Kidney capillary endothelial cell (primary cell): ENCODE measurements around the gene IDH3G.

Source experiments
- DNase-seq: peaks from one replicate; pipeline ENCODE4 v3.0.0-alpha.2; 2018; ENCODE audit warnings: low spot score

IDH3G gene

DNA sequence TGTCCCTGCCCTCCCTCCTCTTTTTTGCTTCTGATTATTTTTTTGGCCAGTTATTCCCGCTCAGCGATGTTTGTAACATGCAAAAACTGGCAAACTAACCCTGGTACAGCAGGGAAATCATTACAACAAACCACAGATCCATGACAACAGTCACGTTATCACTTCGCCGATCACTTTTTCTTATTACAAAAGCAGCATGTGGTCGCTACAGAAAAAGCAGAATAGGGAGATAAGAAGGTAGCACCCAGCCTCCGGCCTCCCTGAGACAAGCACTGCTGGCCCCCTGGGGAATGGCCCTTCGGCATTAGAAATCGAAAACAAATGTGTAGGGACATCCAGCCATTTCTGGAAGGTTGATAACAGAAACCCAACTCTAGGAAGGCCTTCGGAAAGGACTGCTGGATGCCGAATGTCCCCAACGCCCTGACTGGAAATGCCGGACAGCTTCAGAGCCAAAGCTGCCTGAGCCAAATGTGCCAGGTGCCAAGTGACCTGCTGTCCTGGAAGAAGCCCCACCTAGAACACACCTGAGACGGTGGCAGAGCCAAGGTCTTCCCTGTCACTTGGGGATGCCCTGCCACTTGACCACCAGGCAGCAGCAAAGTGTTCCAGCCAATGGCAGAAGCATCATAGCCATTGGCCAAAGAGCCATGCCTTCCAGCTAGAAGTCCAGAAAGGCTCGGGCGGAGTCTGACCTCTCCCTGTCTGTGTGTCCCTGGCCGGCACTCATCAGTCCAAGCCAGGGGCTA is 2.9 kb downstream of the IDH3G start:
- DNase-seq, result no peak

DNA sequence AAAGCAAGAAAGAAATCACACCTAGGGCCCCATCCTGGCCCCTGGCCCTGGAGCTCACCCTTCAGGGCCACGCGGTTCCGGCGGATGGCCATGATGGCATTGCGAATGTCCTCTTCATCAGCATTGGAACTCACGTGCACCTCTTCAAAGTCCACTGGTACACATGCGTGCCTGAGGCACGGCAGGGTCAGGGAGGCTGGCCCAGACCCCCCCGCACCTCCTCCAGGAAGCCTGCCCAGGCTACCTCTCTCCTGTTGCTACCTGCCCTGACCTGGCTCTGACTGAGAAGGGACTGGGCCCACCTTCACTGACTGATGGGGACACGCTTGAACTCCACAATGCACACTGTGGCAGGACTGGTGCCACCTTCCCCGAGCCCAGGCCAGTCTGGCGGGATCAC is 4.5 kb downstream of the IDH3G start:
- DNase-seq, result no peak

GRCh38 chrX:153786669-153787068 is 7.5 kb downstream of the IDH3G start:
- DNase-seq, result no peak

GRCh38 chrX:153784325-153784967 is 9.7 kb downstream of the IDH3G start:
- DNase-seq, result no peak

DNA sequence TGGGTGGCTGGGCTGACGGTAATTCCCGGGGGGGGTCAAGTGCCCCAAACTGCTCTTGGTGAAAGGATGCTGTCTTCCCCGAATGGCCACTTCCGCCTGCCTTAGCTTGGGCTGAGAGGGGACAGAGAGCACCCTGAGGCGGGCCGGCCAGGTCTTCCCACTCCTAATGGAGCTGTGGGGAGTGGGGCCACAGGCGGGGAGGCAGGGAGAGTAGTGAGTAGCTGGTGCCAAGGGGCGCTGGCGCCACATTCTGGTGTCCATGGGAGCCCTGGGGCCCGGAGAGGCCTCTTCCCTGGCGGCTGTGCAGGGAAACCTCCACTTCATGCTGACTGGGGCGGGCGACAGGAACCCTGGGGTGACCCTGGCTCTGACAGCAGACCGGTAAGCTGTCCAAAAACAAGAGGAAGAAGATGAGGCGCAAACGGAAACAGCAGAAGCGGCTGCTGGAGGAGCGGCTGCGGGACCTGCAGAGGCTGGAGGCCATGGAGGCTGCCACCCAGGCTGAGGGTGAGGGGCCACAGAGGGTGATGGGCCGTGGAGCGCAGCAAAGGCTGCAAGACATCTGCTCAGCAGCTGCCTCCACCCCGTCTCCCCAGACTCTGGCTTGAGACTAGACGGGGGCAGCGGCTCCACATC is 10.7 kb downstream of the IDH3G start:
- no peak for DNase-seq

DNA sequence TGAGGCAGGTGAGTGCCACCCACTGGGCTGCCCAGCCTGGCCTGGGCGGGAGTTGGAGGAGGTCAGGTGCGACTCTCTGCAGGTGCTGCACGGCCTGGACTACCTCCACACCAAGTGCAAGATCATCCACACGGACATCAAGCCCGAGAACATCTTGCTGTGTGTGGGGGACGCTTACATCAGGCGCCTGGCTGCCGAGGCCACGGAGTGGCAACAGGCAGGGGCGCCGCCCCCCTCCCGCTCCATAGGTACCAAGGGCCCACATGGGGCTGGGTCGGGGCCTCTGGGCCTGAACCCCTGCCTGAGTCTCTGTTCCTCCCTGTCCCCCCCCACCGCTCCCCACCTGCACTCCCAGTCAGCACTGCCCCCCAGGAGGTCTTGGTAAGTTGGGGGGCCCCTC is 11.3 kb downstream of the IDH3G start:
- DNase-seq, result no peak

DNA sequence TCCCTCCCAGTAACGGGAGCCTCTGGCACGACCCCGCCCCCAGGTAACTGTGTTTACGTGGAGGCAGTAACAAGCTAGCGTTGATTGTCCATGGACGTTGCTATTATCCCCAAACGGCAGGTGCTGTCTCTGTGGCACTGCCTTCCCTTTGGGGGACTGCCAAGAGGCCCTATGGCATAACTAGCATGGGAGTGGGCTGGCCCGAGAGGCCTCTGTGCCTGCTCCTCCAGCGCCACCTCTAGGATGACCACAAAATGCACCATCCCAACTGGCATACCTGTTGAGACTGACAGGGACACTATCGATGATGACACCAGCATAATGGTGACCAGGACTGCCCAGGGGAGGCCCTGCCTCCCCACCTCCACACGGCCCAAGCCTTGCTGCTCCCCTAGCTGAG is 11.9 kb downstream of the IDH3G start:
- DNase-seq, result no peak

- no peak for DNase-seq
Measured at GRCh38 chrX:153781428-153782047, 12.6 kb downstream of the IDH3G start.

DNA sequence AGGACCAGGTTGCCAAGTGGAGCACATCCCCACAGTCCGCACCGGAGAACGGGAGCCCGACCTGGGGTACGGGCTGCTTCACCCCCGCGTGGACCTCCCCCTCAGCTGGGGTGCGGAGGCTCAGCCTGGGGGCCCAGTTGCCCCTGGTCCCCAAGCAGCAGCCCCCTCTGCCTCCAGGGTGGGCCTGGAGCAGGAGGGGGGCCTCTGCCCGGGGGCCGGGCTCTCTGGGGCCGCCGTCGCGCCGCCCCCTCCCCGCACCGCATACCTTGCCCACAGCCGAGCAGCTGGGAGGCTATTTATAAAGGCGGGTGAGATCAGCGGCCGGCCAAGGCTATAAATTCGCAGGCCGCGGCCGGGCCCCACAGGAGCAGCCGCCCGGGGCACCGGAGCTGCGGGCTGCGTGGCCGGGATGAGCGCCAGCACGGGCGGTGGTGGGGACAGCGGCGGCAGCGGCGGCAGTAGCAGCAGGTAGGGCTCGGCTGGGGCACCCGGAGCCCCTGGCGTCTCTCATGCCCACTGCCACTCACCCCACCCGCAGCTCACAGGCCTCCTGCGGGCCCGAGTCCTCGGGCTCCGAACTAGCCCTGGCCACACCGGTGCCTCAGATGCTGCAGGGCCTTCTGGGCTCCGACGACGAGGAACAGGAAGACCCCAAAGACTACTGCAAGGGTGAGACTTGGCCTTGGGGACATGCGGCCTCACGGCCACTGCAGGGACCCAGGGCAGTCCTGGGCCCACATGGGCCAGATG is 13.3 kb downstream of the IDH3G start, which contains the start of gene SRPK3:
TSS of gene SRPK3 (plus strand) at position 364 of the 750 bp plus-strand sequence. CDS start at position 410, 46 bp downstream.
- DNase-seq, result no peak

DNA sequence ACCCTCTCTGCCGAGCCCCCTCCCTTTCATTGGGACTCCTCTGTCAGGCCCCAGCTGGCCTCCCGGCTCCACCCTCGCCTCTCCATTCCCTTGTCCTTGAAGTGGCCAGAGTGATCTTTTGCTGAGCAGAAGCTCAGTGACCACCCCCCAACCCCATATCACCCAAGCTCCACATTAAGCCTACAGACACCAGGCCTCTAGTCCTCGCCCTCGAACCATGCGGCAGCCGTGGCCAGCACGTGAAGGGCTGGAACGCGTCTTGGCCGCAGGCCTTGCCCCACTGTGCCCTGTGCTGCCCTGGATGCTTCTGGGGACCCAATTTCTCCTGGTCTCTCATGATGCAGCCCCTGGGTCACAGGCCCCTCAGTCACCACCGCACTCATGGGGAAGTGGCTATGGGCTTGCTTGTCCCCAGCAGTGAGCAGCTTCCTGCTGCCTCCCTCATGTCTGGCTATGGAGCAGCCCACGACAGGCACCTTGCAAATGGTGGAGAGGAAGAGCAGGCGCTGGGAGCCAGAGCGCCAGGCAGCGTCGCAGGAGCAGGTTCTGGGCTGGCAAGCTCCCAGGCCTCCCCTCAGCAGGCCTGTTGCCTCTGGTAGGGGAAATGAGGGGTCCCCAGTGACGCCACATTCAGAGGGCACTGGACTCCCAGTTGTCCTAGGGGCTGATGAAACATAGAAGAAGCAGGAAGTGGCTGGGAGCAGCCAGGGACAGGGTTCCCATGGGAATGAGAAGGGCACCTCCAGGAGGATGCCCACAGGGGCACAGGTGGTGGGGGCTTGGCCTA is 14.1 kb downstream of the IDH3G start:
- no peak for DNase-seq

- no peak for DNase-seq
Measured at GRCh38 chrX:153778684-153779101, 15.5 kb downstream of the IDH3G start.

- DNase-seq, result no peak
Measured at GRCh38 chrX:153778181-153778580, 16.0 kb downstream of the IDH3G start.

DNA sequence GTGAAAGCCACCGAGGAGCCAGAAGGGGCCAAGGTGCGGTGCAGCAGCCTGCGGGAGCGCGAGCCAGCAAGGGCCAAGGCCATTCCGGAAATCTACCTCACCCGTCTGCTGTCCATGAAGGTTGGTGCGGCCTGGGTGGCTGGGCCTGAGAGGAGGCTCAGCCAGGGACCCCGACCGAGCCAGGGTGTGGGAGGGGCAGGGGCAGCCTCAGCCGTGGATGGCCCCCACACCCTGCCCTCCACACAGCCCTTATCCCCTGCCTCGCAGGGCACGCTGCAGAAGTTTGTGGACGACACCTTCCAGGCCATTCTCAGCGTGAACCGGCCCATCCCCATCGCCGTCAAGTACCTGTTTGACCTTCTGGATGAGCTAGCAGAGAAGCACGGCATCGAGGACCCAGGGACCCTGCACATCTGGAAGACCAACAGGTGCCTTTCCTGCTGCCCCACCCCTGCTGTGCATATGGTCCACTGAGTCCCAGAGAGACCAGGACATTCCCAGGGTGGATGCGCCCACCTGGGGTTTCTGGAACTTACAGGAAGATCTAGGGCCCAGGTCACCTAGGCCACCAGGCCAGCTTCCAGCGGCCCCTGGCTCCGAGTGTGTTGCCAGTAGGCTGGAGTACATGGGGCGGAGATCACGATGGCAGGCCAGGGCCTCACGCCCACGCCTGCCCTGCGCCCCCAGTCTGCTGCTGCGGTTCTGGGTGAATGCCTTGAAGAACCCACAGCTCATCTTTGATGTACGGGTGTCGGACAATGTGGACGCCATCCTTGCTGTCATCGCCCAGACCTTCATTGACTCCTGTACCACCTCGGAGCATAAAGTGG is 16.7 kb downstream of the IDH3G start:
- DNase-seq, result no peak

GRCh38 chrX:153776611-153777045 is 17.5 kb downstream of the IDH3G start:
- DNase-seq, result no peak

- DNase-seq, result no peak
Measured at GRCh38 chrX:153776120-153776599, 18.0 kb downstream of the IDH3G start.

DNA sequence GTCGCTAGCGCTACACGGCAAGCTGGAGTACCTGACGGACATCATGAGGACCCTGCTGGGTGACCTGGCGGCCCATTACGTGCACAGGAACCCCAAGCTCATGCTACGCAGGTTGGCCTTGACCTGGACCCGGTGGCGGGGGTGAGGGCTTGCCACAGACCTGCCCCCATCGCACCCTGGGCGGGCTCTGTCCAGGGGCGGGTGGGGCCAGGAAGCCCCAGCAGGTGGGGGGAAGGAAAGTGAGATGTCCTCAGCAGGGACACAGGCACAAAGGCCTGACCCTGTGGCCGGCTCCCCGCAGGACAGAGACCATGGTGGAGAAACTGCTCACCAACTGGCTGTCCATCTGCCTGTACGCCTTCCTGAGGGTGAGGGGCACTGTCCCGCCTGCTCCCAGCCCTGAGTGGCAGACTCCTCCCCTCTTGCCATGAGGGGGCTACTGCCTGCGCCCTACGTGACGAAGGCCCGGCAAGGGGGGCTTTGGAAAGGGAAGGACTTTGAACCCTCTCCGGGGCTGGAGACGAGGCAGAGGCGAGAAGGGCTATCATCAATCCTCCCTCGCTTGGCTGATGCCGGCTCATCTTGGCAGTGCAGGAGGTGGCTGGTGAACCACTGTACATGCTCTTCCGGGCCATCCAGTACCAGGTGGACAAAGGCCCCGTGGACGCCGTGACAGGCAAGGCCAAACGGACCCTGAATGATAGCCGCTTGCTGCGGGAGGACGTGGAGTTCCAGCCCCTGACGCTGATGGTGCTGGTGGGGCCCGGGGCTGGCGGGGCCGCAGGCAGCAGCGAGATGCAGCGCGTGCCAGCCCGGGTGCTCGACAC is 18.7 kb downstream of the IDH3G start:
- DNase-seq, result no peak

DNA sequence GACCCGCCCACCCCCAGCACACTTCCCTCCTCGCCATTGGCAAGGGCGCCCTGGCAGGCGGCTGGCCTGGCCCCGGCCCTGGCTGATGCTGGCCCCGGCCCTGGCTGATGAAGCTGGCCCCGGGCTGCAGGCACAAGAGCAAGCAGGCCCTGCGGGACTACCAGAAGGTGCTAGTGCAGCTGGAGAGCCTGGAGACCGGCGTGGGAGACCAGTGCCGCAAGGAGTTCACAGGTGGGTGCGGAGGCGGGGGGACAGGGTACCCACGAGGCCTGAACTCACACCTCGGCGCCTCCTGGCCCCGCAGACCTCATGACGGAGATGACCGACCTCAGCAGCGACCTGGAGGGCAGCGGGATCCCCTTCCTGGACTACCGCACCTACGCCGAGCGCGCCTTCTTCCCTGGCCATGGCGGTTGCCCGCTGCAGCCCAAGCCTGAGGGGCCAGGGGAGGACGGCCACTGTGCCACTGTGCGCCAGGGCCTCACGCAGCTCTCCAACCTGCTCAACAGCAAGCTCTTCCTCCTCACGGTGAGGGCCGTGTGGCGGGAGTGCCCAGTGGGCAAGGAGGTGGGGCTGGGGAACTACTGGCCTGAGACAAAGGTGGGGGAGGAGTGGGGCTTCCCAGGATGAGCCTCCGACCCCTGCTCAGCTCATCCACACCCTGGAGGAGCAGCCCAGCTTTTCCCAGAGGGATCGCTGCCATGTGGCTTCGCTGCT is 19.4 kb downstream of the IDH3G start:
- no peak for DNase-seq
